ENCODE results near the gene ACTBL2.

DNA sequence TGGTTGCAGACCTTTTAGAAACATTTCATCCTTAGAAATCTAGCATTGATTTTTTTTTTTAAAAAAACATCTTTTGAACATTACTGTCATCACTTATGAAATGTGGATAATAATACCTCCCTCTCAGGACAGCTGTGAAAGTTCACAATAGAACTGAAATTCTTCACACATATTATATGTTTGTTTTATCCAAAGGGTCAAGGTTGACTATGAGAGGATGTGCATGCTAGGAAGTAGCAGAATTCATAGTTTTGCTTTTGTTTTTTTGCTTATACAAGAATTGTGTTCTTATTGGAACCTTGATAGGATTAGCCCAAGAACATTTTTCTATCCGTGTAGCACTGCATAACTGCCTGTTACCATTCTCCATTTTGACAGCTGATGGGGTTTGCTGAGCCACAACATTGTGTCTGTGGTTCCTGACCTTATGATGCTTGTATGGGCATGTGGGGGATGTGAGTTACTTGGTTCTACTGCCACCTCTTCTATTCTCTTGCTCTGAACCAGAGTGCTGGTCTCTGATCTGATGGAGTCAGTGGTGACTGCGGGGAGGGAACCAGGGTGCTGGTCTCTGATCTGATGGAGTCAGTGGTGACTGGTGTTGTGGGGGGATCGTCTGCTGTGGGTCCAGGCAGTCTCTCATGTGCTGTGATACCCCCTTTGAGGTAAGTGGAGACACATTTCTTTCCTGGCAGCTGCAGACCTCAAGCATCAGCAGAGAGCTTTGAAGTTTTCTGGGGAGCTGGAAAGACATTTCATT is 27.1 kb upstream of the ACTBL2 start:
- TF ChIP-seq, protein P1, sequence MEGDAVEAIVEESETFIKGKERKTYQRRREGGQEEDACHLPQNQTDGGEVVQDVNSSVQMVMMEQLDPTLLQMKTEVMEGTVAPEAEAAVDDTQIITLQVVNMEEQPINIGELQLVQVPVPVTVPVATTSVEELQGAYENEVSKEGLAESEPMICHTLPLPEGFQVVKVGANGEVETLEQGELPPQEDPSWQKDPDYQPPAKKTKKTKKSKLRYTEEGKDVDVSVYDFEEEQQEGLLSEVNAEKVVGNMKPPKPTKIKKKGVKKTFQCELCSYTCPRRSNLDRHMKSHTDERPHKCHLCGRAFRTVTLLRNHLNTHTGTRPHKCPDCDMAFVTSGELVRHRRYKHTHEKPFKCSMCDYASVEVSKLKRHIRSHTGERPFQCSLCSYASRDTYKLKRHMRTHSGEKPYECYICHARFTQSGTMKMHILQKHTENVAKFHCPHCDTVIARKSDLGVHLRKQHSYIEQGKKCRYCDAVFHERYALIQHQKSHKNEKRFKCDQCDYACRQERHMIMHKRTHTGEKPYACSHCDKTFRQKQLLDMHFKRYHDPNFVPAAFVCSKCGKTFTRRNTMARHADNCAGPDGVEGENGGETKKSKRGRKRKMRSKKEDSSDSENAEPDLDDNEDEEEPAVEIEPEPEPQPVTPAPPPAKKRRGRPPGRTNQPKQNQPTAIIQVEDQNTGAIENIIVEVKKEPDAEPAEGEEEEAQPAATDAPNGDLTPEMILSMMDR (IDR thresholded peaks at IDR 0.05; ENCODE audit: insufficient read depth, low read depth, low read length): no peak
- no peak for TF ChIP-seq EZH2 (IDR thresholded peaks at IDR 0.05; ENCODE audit: insufficient read depth, low read length)
